Lung (tissue), 12 donors: ENCODE measurements around the gene CTU2. TPM values are rescaled to one million over a fixed set of nuclear protein-coding genes. Genes with fewer than 3 reads are reported as not detected.

ENCODE experiments used
- ATAC-seq: fragments of 200-7000 bp; cut with Tn5 transposase; one replicate; pipeline ENCODE4 v1.9.1; 2020; ENCODE audit warnings: moderate number of reproducible peaks; ENCODE audit not compliant: insufficient read depth, low FRiP score
- DNase-seq, 3 donors: peaks; one replicate each; pipeline ENCODE4 v3.0.0-alpha.2; 2013 to 2017
- H3K27ac ChIP-seq, 2 donors: one replicate each; pipeline ENCODE4 v1.5.1; 2013; ENCODE audit warnings: mild to moderate bottlenecking in 2 of 2, moderate library complexity in 2 of 2, control low read depth in 1 of 2, inconsistent platforms in 1 of 2, low read depth in 1 of 2, low read length in 1 of 2
- H3K27me3 ChIP-seq, 3 donors: one replicate each; pipeline ENCODE4 v1.5.1; 2013; ENCODE audit warnings: low read length in 2 of 3; ENCODE audit not compliant: control insufficient read depth in 3 of 3, insufficient read depth in 3 of 3
- H3K36me3 ChIP-seq, 4 donors: one replicate each; pipeline ENCODE4 v1.5.1; 2013; ENCODE audit warnings: low read length in 4 of 4, mild to moderate bottlenecking in 1 of 4, moderate library complexity in 1 of 4; ENCODE audit not compliant: control insufficient read depth in 4 of 4, insufficient read depth in 4 of 4
- H3K4me1 ChIP-seq, 5 donors: one replicate each; pipeline ENCODE4 v1.5.1; 2013; ENCODE audit warnings: low read length in 5 of 5, mild to moderate bottlenecking in 2 of 5, moderate library complexity in 1 of 5; ENCODE audit not compliant: control insufficient read depth in 5 of 5, insufficient read depth in 5 of 5
- H3K4me3 ChIP-seq: one replicate; pipeline ENCODE4 v1.5.1; 2013; ENCODE audit warnings: mild to moderate bottlenecking, control low read depth, moderate library complexity
- H3K9ac ChIP-seq, 2 donors: one replicate each; pipeline ENCODE4 v1.5.1; 2013; ENCODE audit warnings: low read length in 2 of 2, control low read depth in 1 of 2; ENCODE audit not compliant: insufficient read depth in 1 of 2
- H3K9me3 ChIP-seq, 4 donors: one replicate each; pipeline ENCODE4 v1.5.1; 2013; ENCODE audit warnings: low read length in 3 of 4, mild to moderate bottlenecking in 1 of 4, moderate library complexity in 1 of 4; ENCODE audit not compliant: control insufficient read depth in 4 of 4, insufficient read depth in 3 of 4
- CTCF ChIP-seq: IDR thresholded peaks from 2 replicates; pipeline ENCODE4 v1.5.1; 2012; ENCODE audit warnings: mild to moderate bottlenecking; ENCODE audit errors: control extremely low read depth, extremely low read depth
- WGBS, 2 donors: extraction: QIAGEN DNeasy Blood & Tissue Kit; methylation state at CpG; one replicate each; pipeline ENCODE4 v1.1.7; 2013; 5-methylcytosine and 5-hydroxymethylcytosine counted together
- polyA plus RNA-seq, 2 donors: library from polyadenylated mRNA; stranded (reverse); fragments of 200-250 nt; gene quantifications; one replicate each; pipeline ENCODE4 v1.2.1, GENCODE V29; 2013
- total RNA-seq, 2 donors: library from RNA; depleted of rRNA in 1 of 2; stranded (reverse); fragments of >200 nt in 1 of 2; gene quantifications; one replicate each; pipeline ENCODE4 v1.2.1, GENCODE V29; 2014 to 2021
- donor health status: control.
- donor health status: control.
- donor health status: Bipolar disorder and iron deficiency.
- donor health status: healthy.
- donor health status: DM: yes; HTN: yes; CAD: no.

The CTU2 gene
- total and polyA plus RNA-seq, 4 donors = 5.7 to 23.4 (median 18.3) TPM

GRCh38 chr16:88720396-88720970 is 14.2 kb downstream of the CTU2 start:
- Histone ChIP-seq H3K27ac (no peak overlapping the region), H3K36me3 (peaks cover 0 to 92% (median 19%) of the 10 kb centered on the region in 4 donors), H3K9ac (no peak overlapping the region), H3K4me1 (no peaks in the 10 kb centered on the region), H3K27me3 (no peaks in the 10 kb centered on the region), H3K9me3 (peaks cover 0 to 2% (median 0%) of the 10 kb centered on the region in 4 donors), H3K4me3 (no peak overlapping the region)
- no peak for TF ChIP-seq CTCF
- no peak for DNase-seq
- no peak for ATAC-seq
- WGBS, 2 donors = 94 to 95% methylated on average over 22 to 23 of the region's 23 CpGs

- peaks cover 0 to 92% (median 18%) of the 10 kb centered on the region in 4 donors for H3K36me3 ChIP-seq
- ATAC-seq (no peak), DNase-seq (no peak)
- H3K4me1 ChIP-seq = no peaks in the 10 kb centered on the region
- no peak for TF ChIP-seq CTCF
- H3K9me3 ChIP-seq = peaks cover 0 to 2% (median 0%) of the 10 kb centered on the region in 4 donors
- no peaks in the 10 kb centered on the region for H3K27me3 ChIP-seq
- no peak overlapping the region for H3K27ac ChIP-seq
- 98% methylated on average over 17 of the region's 17 CpGs for WGBS, 2 donors
- no peak overlapping the region for H3K4me3 ChIP-seq
- H3K9ac ChIP-seq = no peak overlapping the region
Measured at GRCh38 chr16:88721236-88721635, 14.9 kb downstream of the CTU2 start.

GRCh38 chr16:88721815-88722755 is 15.8 kb downstream of the CTU2 start:
- Histone ChIP-seq H3K4me1 (no peaks in the 10 kb centered on the region), H3K27ac (no peak overlapping the region), H3K9me3 (peaks cover 0 to 2% (median 0%) of the 10 kb centered on the region in 4 donors), H3K36me3 (peaks cover 0 to 92% (median 17%) of the 10 kb centered on the region in 4 donors), H3K9ac (no peak overlapping the region), H3K4me3 (no peak overlapping the region), H3K27me3 (no peaks in the 10 kb centered on the region)
- 96 to 97% methylated on average over 54 to 61 of the region's 61 CpGs for WGBS, 2 donors
- no peak for ATAC-seq
- TF ChIP-seq CTCF = no peak
- no peak for DNase-seq
